NCI-H1105 treated with DMSO at 0.1 percent for 48 hours (cell line): ENCODE data around the gene MXD4.
"Not testable (repeated sequence)": the region's sequence is repeated elsewhere in the genome, so short reads cannot be mapped to it uniquely, and the experiment has no call there.

Experiments used
- DNase-seq: peaks from one replicate; lab custom pipeline; 2025; lab: John Stamatoyannopoulos, UW

The MXD4 gene

GRCh38 chr4:2275044-2275397, 13.1 kb upstream of the MXD4 start:
- not testable (repeated sequence) for DNase-seq

GRCh38 chr4:2274320-2275043, 12.6 kb upstream of the MXD4 start:
- DNase-seq, result no peak

GRCh38 chr4:2273657-2274319, 11.9 kb upstream of the MXD4 start:
- DNase-seq, result no peak

GRCh38 chr4:2273221-2273620, 11.3 kb upstream of the MXD4 start:
- no peak for DNase-seq

GRCh38 chr4:2272828-2273120, 10.9 kb upstream of the MXD4 start:
- no peak for DNase-seq

GRCh38 chr4:2272026-2272827, 10.3 kb upstream of the MXD4 start:
- no peak for DNase-seq

GRCh38 chr4:2271279-2272025, 9.5 kb upstream of the MXD4 start:
- DNase-seq, result no peak

GRCh38 chr4:2270341-2271165, 8.6 kb upstream of the MXD4 start:
- no peak for DNase-seq

GRCh38 chr4:2269618-2270163, 7.8 kb upstream of the MXD4 start:
- no peak for DNase-seq

- no peak for DNase-seq
Observed at GRCh38 chr4:2269206-2269531, 7.3 kb upstream of the MXD4 start.

- DNase-seq, result no peak
Observed at GRCh38 chr4:2268357-2269205, 6.7 kb upstream of the MXD4 start.

- no peak for DNase-seq
Observed at GRCh38 chr4:2267841-2268240, 5.9 kb upstream of the MXD4 start.

- no peak for DNase-seq
Observed at GRCh38 chr4:2267320-2267811, 5.5 kb upstream of the MXD4 start.

- DNase-seq, result no peak
Observed at GRCh38 chr4:2266821-2267220, 4.9 kb upstream of the MXD4 start.

GRCh38 chr4:2266181-2266580, 4.3 kb upstream of the MXD4 start:
- DNase-seq, result no peak

- no peak for DNase-seq
Observed at GRCh38 chr4:2265113-2266110, 3.5 kb upstream of the MXD4 start.

- no peak for DNase-seq
Observed at GRCh38 chr4:2264481-2265041, 2.7 kb upstream of the MXD4 start.

GRCh38 chr4:2263926-2264321, 2.0 kb upstream of the MXD4 start:
- peak; percentile 13 for DNase-seq

- no peak for DNase-seq
Observed at GRCh38 chr4:2262944-2263250, 988 bp upstream of the MXD4 start.
